Raji (cell line): ENCODE measurements around the gene EDARADD.

Experiments used
- POLR2A ChIP-seq: IDR thresholded peaks from 2 replicates; pipeline ENCODE4 v1.6.1; 2011; ENCODE audit warnings: low read depth, low read length, control low read depth; ENCODE audit not compliant: insufficient read depth

EDARADD gene

GRCh38 chr1:236534151-236534651 is 140.1 kb downstream of the EDARADD start:
- no peak for TF ChIP-seq POLR2A
